Colon (tissue), 2 donors: ENCODE results near the gene BCAP29.
"Not testable (repeated sequence)": the region's sequence is repeated elsewhere in the genome, so short reads cannot be mapped to it uniquely, and the experiment has no call there.

Source experiments
- FAIRE-seq: peaks from 2 replicates; lab custom pipeline; 2012; peaks lifted over from hg19 to GRCh38; lab: Jason Lieb, UNC
- donor health status: control.
- donor health status: control.

Gene BCAP29

GRCh38 chr7:107579885-107580715 lies at the start of gene BCAP29:
Gene BCAP29 (plus strand): TSS chr7:107580246. CDS start chr7:107580773, 527 bp downstream.
- FAIRE-seq, result no peak

GRCh38 chr7:107530751-107531150 lies 49.3 kb upstream of the BCAP29 start:
- no peak for FAIRE-seq

- FAIRE-seq, result no peak
These were observed 45.9 kb upstream of the BCAP29 start for GRCh38 chr7:107534139-107534538.

DNA sequence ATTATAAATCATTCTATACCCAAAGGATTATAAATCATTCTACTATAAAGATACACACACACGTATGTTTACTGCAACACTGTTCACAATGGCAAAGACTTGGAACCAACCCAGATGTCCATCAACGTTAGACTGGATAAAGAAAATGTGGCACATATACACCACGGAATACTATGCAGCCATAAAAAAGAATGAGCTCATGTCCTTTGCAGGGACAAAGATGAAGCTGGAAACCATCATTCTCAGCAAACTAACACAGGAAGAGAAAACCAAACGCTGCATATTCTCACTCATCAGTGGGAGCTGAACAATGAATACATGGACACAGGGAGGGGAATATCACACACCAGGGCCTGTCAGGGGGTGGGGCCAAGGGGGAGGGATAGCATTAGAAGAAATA lies 42.8 kb upstream of the BCAP29 start:
- not testable (repeated sequence) for FAIRE-seq

GRCh38 chr7:107538001-107538400 lies 42.0 kb upstream of the BCAP29 start:
- FAIRE-seq, result no peak

DNA sequence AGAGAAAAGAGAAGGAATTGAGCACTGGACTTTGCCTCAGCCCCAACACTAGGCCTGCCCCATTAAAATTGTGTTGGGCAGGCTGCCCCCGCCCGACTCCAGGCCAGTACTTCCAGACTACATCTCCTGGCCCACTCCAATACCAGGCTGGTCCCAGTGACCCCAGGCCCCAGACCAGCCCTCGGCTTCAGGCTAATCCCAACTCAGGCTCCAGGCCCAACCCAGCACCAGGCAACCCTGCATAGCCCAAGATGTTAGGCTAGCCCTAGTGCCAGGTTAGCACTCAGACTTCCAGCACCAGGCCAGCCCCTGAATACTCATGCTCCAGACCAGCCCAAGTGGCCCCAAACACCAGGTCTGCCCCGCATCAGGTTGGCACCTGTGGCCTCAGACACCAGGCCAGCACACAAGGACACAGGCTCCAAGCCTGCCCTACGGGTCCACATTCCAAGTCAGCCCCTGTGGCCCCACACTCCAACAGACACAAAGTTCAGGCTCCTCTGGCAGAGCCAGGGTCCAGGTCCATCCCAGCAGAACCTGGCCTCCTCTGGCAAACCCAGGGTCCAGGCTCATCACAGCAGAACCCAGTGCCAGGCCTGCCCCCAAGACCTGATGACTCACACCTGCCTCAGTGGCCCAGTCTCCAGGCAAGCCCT lies 36.6 kb upstream of the BCAP29 start:
- no peak for FAIRE-seq

- no peak for FAIRE-seq
These were observed 35.0 kb upstream of the BCAP29 start for GRCh38 chr7:107544848-107545591.

- FAIRE-seq, result no peak
These were observed 28.1 kb upstream of the BCAP29 start for GRCh38 chr7:107551936-107552335.

DNA sequence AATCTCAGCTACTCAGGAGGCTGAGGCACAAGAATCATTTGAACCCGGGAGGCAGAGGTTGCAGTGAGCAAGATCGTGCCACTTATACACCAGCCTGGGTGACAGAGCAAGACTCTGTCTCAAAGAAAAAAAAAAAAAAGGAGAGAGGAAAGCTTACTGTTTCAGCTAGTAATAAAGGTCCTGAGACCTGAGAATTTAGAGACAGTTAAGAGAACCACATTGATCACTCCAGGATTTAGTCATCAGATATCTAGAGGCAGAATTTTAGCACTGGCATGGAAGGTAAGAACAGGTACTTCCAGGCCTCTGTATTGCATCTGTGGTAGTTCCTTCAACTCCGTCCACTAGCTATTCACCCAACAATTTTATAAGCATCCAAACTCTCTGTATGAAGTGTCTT lies 24.2 kb upstream of the BCAP29 start:
- no peak for FAIRE-seq

GRCh38 chr7:107559864-107560263 lies 20.2 kb upstream of the BCAP29 start:
- FAIRE-seq, result no peak

- no peak for FAIRE-seq
These were observed 19.0 kb upstream of the BCAP29 start for GRCh38 chr7:107560898-107561516.

DNA sequence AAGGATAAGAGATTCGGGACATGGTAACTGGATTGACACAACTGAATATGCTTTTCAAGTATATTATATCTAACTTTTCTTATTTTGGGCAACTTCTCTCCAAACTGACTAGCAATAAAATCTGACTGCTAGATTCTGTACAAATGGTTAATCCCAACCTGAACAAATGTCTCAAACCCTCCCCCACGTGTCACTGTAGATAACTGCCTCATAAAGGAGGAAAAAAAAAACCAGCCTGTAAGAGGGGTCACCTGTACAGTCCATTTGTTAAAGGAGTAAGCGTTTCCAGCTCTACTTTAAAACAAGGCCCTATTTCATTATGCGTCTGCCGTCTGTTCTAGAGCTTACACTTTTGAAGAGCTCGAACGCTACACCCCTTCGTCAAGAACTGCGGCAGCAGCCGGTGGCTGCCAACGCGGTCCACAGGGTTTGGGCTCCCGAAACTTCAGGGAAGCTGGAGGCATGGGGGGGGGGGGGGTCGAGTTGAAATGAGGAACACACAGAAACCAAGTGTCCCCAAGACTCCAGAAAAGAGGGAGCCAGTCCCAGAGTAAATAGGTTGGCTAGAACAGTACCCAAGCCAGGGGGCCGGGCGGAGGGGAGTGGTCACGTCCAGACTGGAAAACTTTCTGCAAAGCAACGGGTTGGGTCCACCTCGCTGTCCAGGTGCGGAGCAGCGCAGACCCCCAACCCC lies 16.8 kb upstream of the BCAP29 start:
- FAIRE-seq, result no peak

GRCh38 chr7:107563775-107564552 lies 16.1 kb upstream of the BCAP29 start, which contains the start of the genes COG5 and DUS4L:
Gene COG5 (minus strand): TSS chr7:107563920. CDS start chr7:107563896, 24 bp downstream.
Gene DUS4L (plus strand): TSS chr7:107563971. CDS start chr7:107567071, 3,100 bp downstream.
- FAIRE-seq, result no peak

DNA sequence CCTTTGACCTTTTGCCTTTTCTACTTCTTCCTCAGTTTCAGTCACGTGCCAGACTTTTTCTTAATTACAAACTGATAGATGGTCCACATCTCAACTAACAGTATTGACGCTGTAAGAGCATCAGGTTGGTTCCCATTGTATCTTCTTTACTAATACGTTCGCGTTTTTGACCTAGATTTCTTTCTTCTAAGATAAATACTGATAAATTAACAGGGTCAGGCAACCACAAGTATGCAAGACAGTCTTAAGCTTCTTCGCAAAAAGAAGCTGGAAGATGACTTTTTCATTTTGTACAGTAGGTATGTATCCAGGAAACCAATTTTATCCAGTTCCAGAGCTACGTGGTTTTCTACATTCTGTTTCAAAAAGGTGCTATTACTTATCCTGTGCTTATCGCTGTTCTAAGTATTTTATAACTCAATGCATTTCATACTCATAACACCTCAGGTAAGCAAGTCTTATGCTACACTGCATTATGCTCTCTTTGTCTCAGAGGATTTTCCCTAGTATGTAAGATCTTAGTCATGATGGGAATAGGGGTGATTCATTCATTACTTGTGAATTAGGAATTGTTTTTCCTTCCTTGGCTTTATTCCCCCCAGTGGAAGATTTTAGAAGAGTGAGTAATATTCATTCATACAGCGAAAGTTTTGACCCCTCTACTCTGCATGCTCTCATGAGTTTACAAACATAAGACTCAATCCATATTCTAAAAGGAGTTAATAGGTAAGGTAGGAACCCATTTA lies 15.3 kb upstream of the BCAP29 start:
- FAIRE-seq, result no peak

- no peak for FAIRE-seq
These were observed 9.7 kb upstream of the BCAP29 start for GRCh38 chr7:107570298-107570697.

GRCh38 chr7:107573537-107573936 lies 6.5 kb upstream of the BCAP29 start:
- no peak for FAIRE-seq

DNA sequence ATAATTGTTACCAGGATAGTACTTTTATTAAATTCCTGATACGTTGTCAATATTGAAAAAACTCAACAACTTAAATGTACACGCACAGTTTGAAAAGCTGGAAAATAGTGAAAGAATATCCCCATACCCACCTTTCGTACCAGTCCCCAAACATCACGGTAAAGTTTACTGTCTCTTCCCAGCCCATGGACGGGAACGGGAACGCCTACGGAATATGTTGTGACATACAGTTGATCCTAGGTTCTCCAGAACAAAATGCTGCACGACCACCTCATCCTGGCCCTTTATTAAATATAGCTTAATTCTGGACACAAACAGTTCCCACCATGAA lies 527 bp upstream of the BCAP29 start:
- FAIRE-seq, result no peak

DNA sequence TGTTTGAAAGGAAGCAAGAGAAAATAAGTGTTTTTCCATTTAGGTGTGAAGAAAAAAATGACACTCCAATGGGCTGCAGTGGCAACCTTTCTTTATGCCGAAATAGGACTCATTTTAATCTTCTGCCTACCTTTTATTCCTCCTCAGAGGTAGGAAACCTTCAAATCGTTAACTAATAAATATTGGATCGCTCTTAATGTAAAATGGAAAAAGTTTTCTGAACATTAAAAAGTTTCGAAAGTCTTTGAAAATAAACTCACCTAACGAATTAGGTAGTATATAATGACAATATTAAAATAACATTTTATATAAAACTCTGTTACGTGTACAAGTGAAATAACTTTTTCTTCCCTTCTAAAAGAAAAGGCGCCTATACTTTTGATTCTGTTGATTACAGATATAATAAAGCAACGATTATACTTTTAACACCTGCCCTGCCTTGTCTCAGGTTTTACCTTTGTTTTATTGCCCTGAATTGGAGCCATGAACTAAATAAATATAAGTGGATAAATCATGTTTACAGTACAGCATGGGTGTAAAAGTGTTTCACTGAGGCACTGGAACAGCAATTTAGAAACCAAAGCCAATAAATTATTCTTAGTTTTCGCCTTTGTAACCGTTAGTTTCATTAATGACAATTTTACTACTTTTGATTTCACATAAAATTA lies 804 bp downstream of the BCAP29 start:
- no peak for FAIRE-seq

- no peak for FAIRE-seq
These were observed 1.5 kb downstream of the BCAP29 start for GRCh38 chr7:107581387-107582013.
